Stimulated activated CD4-positive, alpha-beta T cell treated with anti-CD3 and anti-CD28 coated beads, Interleukin-4, amount 100 ng/mL, for 24 hours (primary cell): ENCODE data around the gene MYADM.
A peak's percentile ranks its signal among the peaks of the same experiment; 100 is the strongest.

Source experiments
- DNase-seq: peaks from one replicate; pipeline ENCODE4 v3.0.0-alpha.2; 2020

Gene MYADM

GRCh38 chr19:53892301-53892980, 24.8 kb downstream of the MYADM start:
- no peak for DNase-seq

- no peak for DNase-seq
These were observed 25.3 kb downstream of the MYADM start for GRCh38 chr19:53892981-53893325.

DNA sequence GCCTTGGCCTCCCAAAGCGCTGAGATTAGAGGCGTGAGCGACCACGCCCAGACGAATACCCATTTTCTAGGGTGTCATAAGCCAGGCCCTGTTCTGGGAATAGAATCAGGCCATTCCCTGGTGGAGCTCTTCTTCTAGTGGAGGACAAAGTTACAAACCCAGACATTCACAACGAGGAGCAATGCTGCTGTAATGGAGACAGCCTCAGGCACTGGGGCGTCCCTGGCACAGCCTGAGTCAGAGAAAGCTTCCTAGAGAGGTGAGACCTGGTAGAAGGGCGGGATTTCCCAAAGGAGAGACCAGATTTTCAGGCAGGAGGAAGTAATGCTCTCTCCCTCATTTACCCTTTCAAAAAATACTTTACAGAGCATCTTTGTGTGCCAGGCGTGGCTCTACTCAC, 27.0 kb downstream of the MYADM start:
- DNase-seq: no peak

- no peak for DNase-seq
These were observed 29.0 kb downstream of the MYADM start for GRCh38 chr19:53896682-53897081.

- DNase-seq: no peak
These were observed 29.8 kb downstream of the MYADM start for GRCh38 chr19:53897459-53897858.

- DNase-seq: no peak
These were observed 30.5 kb downstream of the MYADM start for GRCh38 chr19:53898166-53898565.

GRCh38 chr19:53898636-53899341, 31.1 kb downstream of the MYADM start:
- no peak for DNase-seq

- no peak for DNase-seq
These were observed 32.6 kb downstream of the MYADM start for GRCh38 chr19:53900191-53900860.

GRCh38 chr19:53903055-53903680, 35.5 kb downstream of the MYADM start:
- DNase-seq: peak; percentile 29

- no peak for DNase-seq
These were observed 37.2 kb downstream of the MYADM start for GRCh38 chr19:53904909-53905308.

- no peak for DNase-seq
These were observed 38.1 kb downstream of the MYADM start for GRCh38 chr19:53905787-53906186.

- DNase-seq: peak; percentile 70
These were observed 38.8 kb downstream of the MYADM start for GRCh38 chr19:53906211-53907192.

DNA sequence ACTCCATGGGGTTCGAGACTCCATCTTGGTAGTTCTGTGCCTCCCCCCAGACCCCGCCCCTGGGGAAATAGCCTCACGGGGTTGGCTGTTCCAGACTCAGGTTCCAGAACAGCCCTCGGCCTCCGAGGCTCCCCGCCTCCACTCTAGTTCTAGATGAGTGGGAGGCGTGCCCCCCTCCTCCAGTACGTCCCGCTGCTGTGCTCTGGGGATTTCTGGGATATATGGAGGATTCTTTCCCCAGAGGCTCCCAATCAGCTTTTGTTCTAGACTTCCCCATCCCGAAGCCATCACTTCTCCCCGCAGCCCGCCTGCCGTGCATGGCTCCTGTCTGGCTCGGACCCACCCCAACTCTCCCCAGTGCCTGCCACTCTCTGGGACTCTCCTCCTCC, 39.5 kb downstream of the MYADM start:
- DNase-seq: no peak

GRCh38 chr19:53907690-53908089, 40.0 kb downstream of the MYADM start:
- DNase-seq: no peak

- peak; percentile 55 for DNase-seq
These were observed 40.6 kb downstream of the MYADM start for GRCh38 chr19:53908106-53908934.

- no peak for DNase-seq
These were observed 41.3 kb downstream of the MYADM start, which contains the start of gene CACNG7 for GRCh38 chr19:53908935-53909415. Gene CACNG7, plus strand, starts transcription at chr19:53909278. Its CDS starts 3,554 bp downstream, at chr19:53912832.

DNA sequence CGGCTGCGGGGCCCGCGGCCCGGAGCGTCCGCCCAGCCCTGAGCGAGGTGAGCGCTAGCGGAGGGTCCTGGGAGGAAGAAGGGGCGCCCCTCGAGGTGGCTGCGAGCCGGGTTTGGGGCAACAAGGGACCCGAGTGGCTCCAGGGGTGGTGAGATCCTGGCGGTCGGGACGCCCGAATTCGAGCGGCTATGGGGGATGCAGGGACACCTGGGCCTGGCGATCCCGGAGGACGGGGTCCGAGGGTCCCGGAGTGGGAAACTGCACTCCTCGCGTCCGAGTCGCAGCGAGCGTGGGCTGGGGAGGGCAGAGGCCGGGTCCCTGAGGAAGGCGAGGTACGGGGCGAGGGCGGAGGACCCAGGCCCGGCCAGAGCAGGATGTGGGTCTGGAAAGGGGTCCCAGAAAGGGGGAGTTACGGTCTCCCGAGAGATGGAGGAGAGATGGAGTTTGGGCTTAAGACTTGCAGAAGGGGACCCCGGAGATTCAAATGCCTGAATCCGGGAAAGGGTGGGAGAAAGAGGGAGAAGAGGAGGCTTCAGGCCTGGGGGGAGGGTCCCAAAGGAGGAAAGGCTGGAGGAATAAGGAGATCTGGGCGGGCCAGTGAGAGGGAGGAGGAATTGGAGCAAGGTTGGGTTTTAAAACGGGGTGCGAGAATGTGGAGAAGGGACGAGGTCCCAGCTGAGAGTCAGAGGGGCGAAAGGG, 41.9 kb downstream of the MYADM start:
- no peak for DNase-seq

DNA sequence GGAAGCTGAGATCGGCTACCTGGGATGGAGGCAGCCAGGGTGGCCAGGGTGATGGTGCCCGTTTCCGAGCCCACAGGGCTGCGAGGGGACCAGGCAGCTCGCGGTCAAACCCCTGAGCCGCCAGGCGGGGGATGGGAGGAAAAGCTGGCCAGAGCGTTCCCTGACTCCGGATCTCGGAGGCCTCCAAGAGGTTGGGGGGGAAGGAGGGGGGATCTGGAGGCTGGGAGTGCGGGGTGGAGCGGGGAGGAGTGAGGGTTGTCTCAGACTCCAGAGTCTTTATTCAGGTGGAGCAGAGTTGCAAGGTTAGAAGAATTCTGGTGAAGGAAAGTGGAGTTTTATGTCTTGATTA, 42.5 kb downstream of the MYADM start:
- no peak for DNase-seq

GRCh38 chr19:53912653-53913052, 45.0 kb downstream of the MYADM start:
- DNase-seq: no peak

DNA sequence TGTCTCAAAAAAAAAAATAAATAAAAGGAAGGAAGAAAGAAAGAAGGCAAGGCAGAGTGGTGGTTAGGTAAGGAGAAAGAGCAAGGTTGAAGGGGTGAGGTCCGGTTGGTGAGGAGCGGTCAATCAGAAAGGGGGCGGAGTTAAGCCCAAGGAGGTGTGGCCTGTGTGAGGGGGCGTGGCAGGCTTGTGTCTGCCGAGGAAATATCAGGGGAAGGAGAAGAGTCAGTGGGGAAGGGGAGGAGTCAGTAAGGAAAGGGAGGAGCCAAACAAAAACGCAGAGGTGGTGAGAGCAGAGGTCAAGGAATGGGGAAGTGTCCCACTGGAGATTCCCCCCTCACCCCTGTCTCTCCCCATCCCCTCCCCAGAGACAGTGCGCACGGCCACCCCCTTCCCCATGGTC, 47.3 kb downstream of the MYADM start:
- no peak for DNase-seq

GRCh38 chr19:53916004-53916403, 48.3 kb downstream of the MYADM start:
- no peak for DNase-seq
